ENCODE measurements around the gene ICAM2. TPM values are rescaled to one million over a fixed set of nuclear protein-coding genes. Genes with fewer than 3 reads are reported as not detected.

Gene ICAM2
- total RNA-seq, 6 experiments from 2014 or later: 5.5 to 16.1 (median 8.6) TPM

DNA sequence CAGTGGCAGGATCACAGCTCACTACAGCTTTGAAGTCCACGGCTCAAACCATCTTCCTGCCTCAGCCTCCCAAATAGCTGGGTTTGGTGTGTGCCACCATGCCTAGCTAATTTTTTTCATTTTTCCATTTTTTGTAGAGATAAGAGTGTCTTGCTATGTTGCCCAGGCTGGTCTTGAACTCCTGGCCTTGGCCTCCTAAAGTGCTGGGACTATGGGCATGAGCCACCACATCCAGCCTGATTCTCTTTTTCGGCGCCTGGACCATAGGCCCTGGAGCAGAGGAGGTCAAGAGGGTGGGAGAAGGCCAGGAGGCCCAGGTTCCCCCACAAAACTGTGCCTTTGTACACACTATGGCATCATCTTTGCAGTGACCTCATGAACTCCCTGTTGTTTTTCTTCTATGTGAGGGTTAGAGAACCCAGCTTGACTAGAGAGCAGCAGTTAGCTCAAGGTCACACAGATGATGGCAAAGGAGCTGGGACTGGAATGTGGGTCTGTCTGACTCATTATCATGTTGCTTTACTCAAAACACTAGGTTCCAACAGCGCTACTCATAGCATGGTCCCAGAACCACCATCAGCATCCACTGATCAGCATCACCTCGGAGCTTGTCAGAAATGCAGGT, 64.0 kb downstream of the ICAM2 start:
- ATAC-seq: no peak
- intact Hi-C loops (cut with DNase I): no loop called here
- Histone ChIP-seq H3K36me3 (no peaks in the 10 kb centered on the region), H3K9me3 (no peaks in the 10 kb centered on the region), H3K27ac (no peak overlapping the region), H3K4me3 (no peak overlapping the region), H3K27me3 (no peaks in the 10 kb centered on the region), H3K4me1 (no peaks in the 10 kb centered on the region)
- no peak for DNase-seq
- no peak for TF ChIP-seq POLR2A (IDR thresholded peaks at IDR 0.05)
- TF ChIP-seq, protein P1, sequence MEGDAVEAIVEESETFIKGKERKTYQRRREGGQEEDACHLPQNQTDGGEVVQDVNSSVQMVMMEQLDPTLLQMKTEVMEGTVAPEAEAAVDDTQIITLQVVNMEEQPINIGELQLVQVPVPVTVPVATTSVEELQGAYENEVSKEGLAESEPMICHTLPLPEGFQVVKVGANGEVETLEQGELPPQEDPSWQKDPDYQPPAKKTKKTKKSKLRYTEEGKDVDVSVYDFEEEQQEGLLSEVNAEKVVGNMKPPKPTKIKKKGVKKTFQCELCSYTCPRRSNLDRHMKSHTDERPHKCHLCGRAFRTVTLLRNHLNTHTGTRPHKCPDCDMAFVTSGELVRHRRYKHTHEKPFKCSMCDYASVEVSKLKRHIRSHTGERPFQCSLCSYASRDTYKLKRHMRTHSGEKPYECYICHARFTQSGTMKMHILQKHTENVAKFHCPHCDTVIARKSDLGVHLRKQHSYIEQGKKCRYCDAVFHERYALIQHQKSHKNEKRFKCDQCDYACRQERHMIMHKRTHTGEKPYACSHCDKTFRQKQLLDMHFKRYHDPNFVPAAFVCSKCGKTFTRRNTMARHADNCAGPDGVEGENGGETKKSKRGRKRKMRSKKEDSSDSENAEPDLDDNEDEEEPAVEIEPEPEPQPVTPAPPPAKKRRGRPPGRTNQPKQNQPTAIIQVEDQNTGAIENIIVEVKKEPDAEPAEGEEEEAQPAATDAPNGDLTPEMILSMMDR (IDR thresholded peaks at IDR 0.05): no peak
- 87% methylated on average over 3 of the region's 5 CpGs for WGBS (ENCODE audit: insufficient coverage, low coverage, low lambda C conversion rate, missing lambda C conversion rate)

DNA sequence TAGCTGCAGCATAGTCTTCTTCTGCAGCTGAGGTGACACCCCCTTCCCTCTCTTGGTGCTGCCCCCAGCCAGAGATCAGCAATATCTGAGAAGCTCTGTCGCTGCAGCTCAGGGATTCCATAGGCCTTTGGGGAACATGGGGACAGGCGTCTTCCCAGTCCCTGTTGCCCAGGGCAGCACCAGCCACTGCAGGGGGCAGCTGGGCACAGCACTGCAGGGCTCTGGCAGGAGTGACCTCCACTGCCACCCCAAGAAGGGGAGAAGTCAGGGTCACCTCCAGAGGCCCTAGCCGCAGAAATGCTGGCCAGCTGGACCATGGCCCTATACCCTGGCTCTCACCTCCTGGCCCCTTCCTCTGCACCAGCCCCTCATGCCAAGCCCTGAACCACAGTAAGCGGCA, 64.6 kb downstream of the ICAM2 start:
- intact Hi-C loops (cut with DNase I): no loop called here
- TF ChIP-seq, protein P1 (IDR thresholded peaks at IDR 0.05): no peak
- TF ChIP-seq POLR2A (IDR thresholded peaks at IDR 0.05): no peak
- 53% methylated on average over 2 of the region's 4 CpGs for WGBS (ENCODE audit: insufficient coverage, low coverage, low lambda C conversion rate, missing lambda C conversion rate)
- H3K4me3 ChIP-seq: no peak overlapping the region
- no peak for DNase-seq
- H3K4me1 ChIP-seq: no peaks in the 10 kb centered on the region
- no peaks in the 10 kb centered on the region for H3K36me3 ChIP-seq
- H3K27ac ChIP-seq: no peak overlapping the region
- no peaks in the 10 kb centered on the region for H3K27me3 ChIP-seq
- H3K9me3 ChIP-seq: no peaks in the 10 kb centered on the region
- ATAC-seq: no peak

DNA sequence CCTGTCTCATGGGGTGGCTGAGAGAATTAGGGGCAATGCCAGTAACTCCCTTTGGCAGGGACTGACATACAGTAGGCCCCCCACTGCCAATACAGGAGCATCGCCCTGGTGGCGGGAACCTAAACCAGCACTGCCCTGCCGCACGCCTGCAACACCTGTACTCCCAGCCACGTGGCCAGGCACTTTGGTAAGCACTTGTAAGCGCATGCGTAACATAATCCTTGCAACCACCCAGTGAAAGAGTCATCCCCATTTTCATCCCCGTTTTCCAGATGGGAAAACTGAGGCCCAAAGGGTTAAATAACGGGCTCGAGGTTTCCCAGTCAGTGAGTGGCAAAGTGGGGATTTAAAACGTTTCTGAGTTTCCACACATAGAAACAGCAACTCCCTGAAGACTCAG, 65.2 kb downstream of the ICAM2 start:
- no peak overlapping the region for H3K4me3 ChIP-seq
- WGBS (ENCODE audit: insufficient coverage, low coverage, low lambda C conversion rate, missing lambda C conversion rate): 25% methylated on average over 3 of the region's 11 CpGs
- TF ChIP-seq POLR2A (IDR thresholded peaks at IDR 0.05): no peak
- TF ChIP-seq, protein P1 (IDR thresholded peaks at IDR 0.05): no peak
- intact Hi-C loops (cut with DNase I): no loop called here
- DNase-seq (no peak), ATAC-seq (no peak)
- no peaks in the 10 kb centered on the region for H3K4me1 ChIP-seq
- no peaks in the 10 kb centered on the region for H3K9me3 ChIP-seq
- no peaks in the 10 kb centered on the region for H3K36me3 ChIP-seq
- H3K27ac ChIP-seq: no peak overlapping the region
- H3K27me3 ChIP-seq: no peaks in the 10 kb centered on the region

DNA sequence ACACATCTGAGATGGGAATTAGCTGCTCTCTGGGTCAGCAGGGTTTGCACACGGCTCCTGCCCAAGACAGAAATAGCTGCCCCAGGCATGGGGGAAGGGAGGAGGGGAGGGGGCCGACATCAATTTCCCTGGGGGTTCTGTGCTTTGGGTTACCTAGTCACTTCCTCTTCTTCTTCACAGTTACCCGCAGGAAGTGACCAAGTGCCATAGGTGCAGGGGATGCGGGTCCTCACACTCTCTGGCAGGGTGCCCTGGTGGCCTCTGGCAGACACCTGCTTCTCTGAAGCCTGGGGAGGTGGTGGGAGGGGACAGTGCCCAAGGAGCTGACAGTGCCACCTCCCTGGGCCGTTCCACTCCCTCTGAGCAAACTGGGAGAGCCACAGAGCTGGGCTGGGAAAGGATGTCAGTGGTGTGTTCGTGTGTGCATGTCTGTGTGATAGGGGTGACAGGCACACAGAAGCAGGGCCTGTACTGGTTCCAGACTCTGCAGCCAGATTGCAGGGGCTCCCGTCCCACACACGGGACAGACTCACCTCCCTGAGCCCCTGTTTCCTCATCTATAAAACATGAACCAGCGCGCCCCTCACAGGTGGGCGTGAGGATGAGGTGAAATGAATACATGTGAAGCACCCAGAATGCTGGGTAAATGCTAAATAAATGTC, 65.9 kb downstream of the ICAM2 start:
- H3K9me3 ChIP-seq: no peaks in the 10 kb centered on the region
- H3K4me3 ChIP-seq: no peak overlapping the region
- intact Hi-C loops (cut with DNase I): no loop called here
- DNase-seq: no peak
- no peak overlapping the region for H3K27ac ChIP-seq
- H3K36me3 ChIP-seq: no peaks in the 10 kb centered on the region
- no peaks in the 10 kb centered on the region for H3K27me3 ChIP-seq
- peak in 1 of 4 donors; percentile 14 for ATAC-seq
- WGBS (ENCODE audit: insufficient coverage, low coverage, low lambda C conversion rate, missing lambda C conversion rate): 48% methylated on average over 7 of the region's 11 CpGs
- TF ChIP-seq, protein P1 (IDR thresholded peaks at IDR 0.05): no peak
- no peak for TF ChIP-seq POLR2A (IDR thresholded peaks at IDR 0.05)
- no peaks in the 10 kb centered on the region for H3K4me1 ChIP-seq

Other genes with a start within 250 kb of the ICAM2 start
- 10 to 100 TPM; 45.7 to 69.9 (median 63.6) TPM for gene CCDC47, start 247.0 kb downstream of the ICAM2 start, total RNA-seq
- 10 to 100 TPM; 28.5 to 45.2 (median 36.2) TPM for gene DDX42, start 246.5 kb downstream of the ICAM2 start, total RNA-seq
- 10 to 100 TPM; 52.7 to 70.9 (median 66.5) TPM for gene PSMC5, start 193.2 kb downstream of the ICAM2 start, total RNA-seq
- gene FTSJ3, start 193.0 kb downstream of the ICAM2 start, total RNA-seq: 10 to 100 TPM; 12.9 to 25.9 (median 19.0) TPM
- 10 to 100 TPM; 23.8 to 94.5 (median 59.5) TPM for gene SMARCD2, start 177.9 kb downstream of the ICAM2 start, total RNA-seq
- gene CSH2, start 147.0 kb downstream of the ICAM2 start, total RNA-seq: not detected
- gene GH2, start 138.7 kb downstream of the ICAM2 start, total RNA-seq: not detected
- gene CSH1, start 124.1 kb downstream of the ICAM2 start, total RNA-seq: not detected
- gene CSHL1, start 109.4 kb downstream of the ICAM2 start, total RNA-seq: not detected
- not detected for gene GH1, start 101.8 kb downstream of the ICAM2 start, total RNA-seq
- gene CD79B, start 88.3 kb downstream of the ICAM2 start, total RNA-seq: 1 to 10 TPM in 2 of 6 experiments, under 1 TPM in 4; 0.62 to 2.2 (median 0.92) TPM
- gene SCN4A, start 47.7 kb downstream of the ICAM2 start, total RNA-seq: 1 to 10 TPM in 1 of 6 experiments, under 1 TPM in 5; 0.10 to 1.4 (median 0.20) TPM
- under 1 TPM in 3 of 6 experiments, not detected in 3; 0.07 to 0.33 (median 0.12) TPM for gene PRR29, start 22.3 kb downstream of the ICAM2 start, total RNA-seq
- 10 to 100 TPM; 22.7 to 47.6 (median 28.7) TPM for gene ERN1, start 109.5 kb upstream of the ICAM2 start, total RNA-seq
- gene TEX2, start 242.6 kb upstream of the ICAM2 start, total RNA-seq: 10 to 100 TPM; 29.1 to 46.6 (median 33.7) TPM